HG02840 (cell line): ENCODE data around the gene PHACTR3.

Source experiments
- ATAC-seq: cut with Tn5 transposase; IDR thresholded peaks from one replicate; pipeline ENCODE4 v1.9.1; 2021; ENCODE audit warnings: mild to moderate bottlenecking, moderate library complexity, moderate number of reproducible peaks; ENCODE audit not compliant: unreplicated experiment, low FRiP score

Gene PHACTR3

GRCh38 chr20:59573837-59574236 is 30.5 kb upstream of the PHACTR3 start:
- no peak for ATAC-seq

- ATAC-seq: no peak
Observed at GRCh38 chr20:59574308-59574707, 30.0 kb upstream of the PHACTR3 start.

- ATAC-seq: no peak
Observed at GRCh38 chr20:59575216-59575615, 29.1 kb upstream of the PHACTR3 start.

- no peak for ATAC-seq
Observed at GRCh38 chr20:59575653-59576052, 28.7 kb upstream of the PHACTR3 start.

- no peak for ATAC-seq
Observed at GRCh38 chr20:59576216-59576953, 28.0 kb upstream of the PHACTR3 start.

GRCh38 chr20:59577037-59577808 is 27.1 kb upstream of the PHACTR3 start:
- ATAC-seq: no peak

GRCh38 chr20:59577809-59578435 is 26.4 kb upstream of the PHACTR3 start:
- no peak for ATAC-seq

GRCh38 chr20:59578436-59579403 is 25.6 kb upstream of the PHACTR3 start:
- ATAC-seq: no peak

GRCh38 chr20:59579404-59580145 is 24.8 kb upstream of the PHACTR3 start:
- no peak for ATAC-seq

- no peak for ATAC-seq
Observed at GRCh38 chr20:59580146-59580946, 24.0 kb upstream of the PHACTR3 start.

GRCh38 chr20:59580991-59581401 is 23.3 kb upstream of the PHACTR3 start:
- no peak for ATAC-seq

- no peak for ATAC-seq
Observed at GRCh38 chr20:59581993-59582679, 22.2 kb upstream of the PHACTR3 start.

GRCh38 chr20:59583428-59584277 is 20.7 kb upstream of the PHACTR3 start:
- no peak for ATAC-seq

GRCh38 chr20:59584278-59584925 is 19.9 kb upstream of the PHACTR3 start:
- no peak for ATAC-seq

GRCh38 chr20:59585714-59586409 is 18.5 kb upstream of the PHACTR3 start:
- no peak for ATAC-seq

GRCh38 chr20:59586613-59587012 is 17.7 kb upstream of the PHACTR3 start:
- ATAC-seq: no peak
